HEK293 (cell line): ENCODE results near the gene SPINK4.

Experiments used
- GLI2 ChIP-seq: fragments of 450-650 bp; formaldehyde crosslinking; IDR thresholded peaks from 2 replicates; pipeline ENCODE4; 2017; ENCODE audit warnings: missing biosample characterization, missing genetic modification characterization, low read depth, borderline replicate concordance
- ZNF138 ChIP-seq: fragments of 450-650 bp; formaldehyde crosslinking; IDR thresholded peaks from 2 replicates; pipeline ENCODE4 v1.5.1; 2016; ENCODE audit warnings: missing biosample characterization, missing genetic modification characterization, borderline replicate concordance
- ZNF404 ChIP-seq: fragments of 450-650 bp; formaldehyde crosslinking; IDR thresholded peaks from 2 replicates; pipeline ENCODE4 v1.5.1; 2017; ENCODE audit warnings: missing biosample characterization, missing genetic modification characterization
- ZXDB ChIP-seq: fragments of 450-650 bp; formaldehyde crosslinking; IDR thresholded peaks from 2 replicates; pipeline ENCODE4 v1.5.1; 2016; ENCODE audit warnings: missing biosample characterization, missing genetic modification characterization
- TF ChIP-seq, protein P1 (sequence below): fragments of 450-650 bp; formaldehyde crosslinking; IDR thresholded peaks from 2 replicates; pipeline ENCODE4 v1.5.1; 2017; ENCODE audit warnings: missing biosample characterization, missing genetic modification characterization
- TF ChIP-seq, protein P2 (sequence below): fragments of 450-650 bp; formaldehyde crosslinking; IDR thresholded peaks from 2 replicates; pipeline ENCODE4 v1.5.1; 2016; ENCODE audit warnings: missing biosample characterization, missing genetic modification characterization
- TF ChIP-seq, protein P3 (sequence below): fragments of 450-650 bp; formaldehyde crosslinking; IDR thresholded peaks from 2 replicates; pipeline ENCODE4 v1.5.1; 2016; ENCODE audit warnings: missing biosample characterization, missing genetic modification characterization

DNA sequence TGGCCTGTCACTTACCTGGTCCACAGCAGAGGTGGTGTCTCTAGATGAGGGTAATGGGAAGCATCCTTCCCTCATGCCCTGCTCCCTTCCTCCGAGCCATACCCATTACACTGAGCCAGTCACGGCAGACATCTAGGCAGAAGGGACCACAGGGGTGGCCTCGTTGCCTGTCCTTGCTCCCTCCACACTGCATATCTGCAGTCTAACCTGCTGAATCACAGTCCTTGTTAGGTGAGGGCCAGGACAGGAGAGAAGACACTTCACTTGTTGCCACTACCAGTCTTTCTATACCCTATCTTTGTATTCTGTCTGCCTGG is 18.4 kb upstream of the SPINK4 start:
- TF ChIP-seq, protein P1, sequence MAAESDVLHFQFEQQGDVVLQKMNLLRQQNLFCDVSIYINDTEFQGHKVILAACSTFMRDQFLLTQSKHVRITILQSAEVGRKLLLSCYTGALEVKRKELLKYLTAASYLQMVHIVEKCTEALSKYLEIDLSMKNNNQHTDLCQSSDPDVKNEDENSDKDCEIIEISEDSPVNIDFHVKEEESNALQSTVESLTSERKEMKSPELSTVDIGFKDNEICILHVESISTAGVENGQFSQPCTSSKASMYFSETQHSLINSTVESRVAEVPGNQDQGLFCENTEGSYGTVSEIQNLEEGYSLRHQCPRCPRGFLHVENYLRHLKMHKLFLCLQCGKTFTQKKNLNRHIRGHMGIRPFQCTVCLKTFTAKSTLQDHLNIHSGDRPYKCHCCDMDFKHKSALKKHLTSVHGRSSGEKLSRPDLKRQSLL, result no peak
- TF ChIP-seq ZNF404 (tag by site-specific recombination), result no peak
- TF ChIP-seq, protein P2, sequence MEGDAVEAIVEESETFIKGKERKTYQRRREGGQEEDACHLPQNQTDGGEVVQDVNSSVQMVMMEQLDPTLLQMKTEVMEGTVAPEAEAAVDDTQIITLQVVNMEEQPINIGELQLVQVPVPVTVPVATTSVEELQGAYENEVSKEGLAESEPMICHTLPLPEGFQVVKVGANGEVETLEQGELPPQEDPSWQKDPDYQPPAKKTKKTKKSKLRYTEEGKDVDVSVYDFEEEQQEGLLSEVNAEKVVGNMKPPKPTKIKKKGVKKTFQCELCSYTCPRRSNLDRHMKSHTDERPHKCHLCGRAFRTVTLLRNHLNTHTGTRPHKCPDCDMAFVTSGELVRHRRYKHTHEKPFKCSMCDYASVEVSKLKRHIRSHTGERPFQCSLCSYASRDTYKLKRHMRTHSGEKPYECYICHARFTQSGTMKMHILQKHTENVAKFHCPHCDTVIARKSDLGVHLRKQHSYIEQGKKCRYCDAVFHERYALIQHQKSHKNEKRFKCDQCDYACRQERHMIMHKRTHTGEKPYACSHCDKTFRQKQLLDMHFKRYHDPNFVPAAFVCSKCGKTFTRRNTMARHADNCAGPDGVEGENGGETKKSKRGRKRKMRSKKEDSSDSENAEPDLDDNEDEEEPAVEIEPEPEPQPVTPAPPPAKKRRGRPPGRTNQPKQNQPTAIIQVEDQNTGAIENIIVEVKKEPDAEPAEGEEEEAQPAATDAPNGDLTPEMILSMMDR (tag by site-specific recombination), result no peak
- TF ChIP-seq, protein P3, sequence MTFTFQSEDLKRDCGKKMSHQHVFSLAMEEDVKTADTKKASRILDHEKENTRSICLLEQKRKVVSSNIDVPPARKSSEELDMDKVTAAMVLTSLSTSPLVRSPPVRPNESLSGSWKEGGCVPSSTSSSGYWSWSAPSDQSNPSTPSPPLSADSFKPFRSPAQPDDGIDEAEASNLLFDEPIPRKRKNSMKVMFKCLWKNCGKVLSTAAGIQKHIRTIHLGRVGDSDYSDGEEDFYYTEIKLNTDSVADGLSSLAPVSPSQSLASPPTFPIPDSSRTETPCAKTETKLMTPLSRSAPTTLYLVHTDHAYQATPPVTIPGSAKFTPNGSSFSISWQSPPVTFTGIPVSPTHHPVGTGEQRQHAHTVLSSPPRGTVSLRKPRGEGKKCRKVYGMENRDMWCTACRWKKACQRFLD (tag by site-specific recombination), result no peak
- TF ChIP-seq ZXDB (tag by site-specific recombination), result no peak
- TF ChIP-seq ZNF138 (tag by site-specific recombination), result no peak
- TF ChIP-seq GLI2, result no peak
